ENCODE results near the gene BBS4.
A peak's percentile ranks its signal among the peaks of the same experiment; 100 is the strongest.

The BBS4 gene

DNA sequence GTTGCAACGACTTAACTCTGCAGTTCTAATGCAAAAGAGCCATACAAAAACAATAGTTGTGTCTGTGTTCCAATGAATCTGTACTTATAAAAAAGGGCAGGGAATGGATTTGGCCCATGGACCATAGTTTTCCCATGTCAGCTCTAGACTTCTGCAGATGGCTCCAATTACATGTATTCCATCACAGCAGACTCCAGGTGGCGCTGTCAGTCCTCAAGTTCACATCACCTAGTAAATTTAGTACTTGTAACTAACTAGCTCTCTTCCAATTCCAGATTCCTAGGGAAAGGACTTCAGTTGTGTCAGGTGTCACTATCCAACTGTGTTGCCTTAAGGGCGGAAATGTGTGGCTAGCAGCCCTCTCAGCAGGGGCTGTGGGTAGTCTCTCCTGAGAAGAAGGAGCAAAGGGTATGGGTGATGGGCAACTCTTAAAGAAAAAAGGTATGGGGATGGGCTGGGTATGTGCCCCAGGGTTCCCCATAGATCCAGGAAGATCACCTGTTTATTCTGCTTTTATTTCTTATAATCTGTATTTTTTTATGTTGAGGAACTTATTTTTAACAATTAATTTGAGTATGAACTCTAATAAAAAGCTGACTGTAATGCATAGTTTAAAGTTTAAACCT lies 36.2 kb downstream of the BBS4 start:
- Histone ChIP-seq H3K4me1 (ENCODE audit: control insufficient read depth, insufficient read depth, low read length) (no peaks in the 10 kb centered on the region), H3K27ac (ENCODE audit: extremely low read depth, low read depth, low read length) (no peak overlapping the region), H3K9me3 (ENCODE audit: control insufficient read depth, insufficient read depth, low read depth, low read length) (no peaks in the 10 kb centered on the region), H3K36me3 (ENCODE audit: control insufficient read depth in 2 of 2, insufficient read depth in 1 of 2, low read length in 2 of 2) (peaks cover 3 to 10% of the 10 kb centered on the region in 2 experiments), H3K4me3 (ENCODE audit: low read depth, low read length) (no peak overlapping the region)
- TF ChIP-seq ZNF211 (tag by site-specific recombination; IDR thresholded peaks at IDR 0.05; ENCODE audit: low read depth) (no peak), ZNF10 (tag by site-specific recombination; IDR thresholded peaks at IDR 0.05) (0 out of 2 replicates have a peak, but pooled peaks have one; percentile 40), ZNF658 (tag by site-specific recombination; IDR thresholded peaks at IDR 0.05) (no peak), ZNF843 (tag by site-specific recombination; IDR thresholded peaks at IDR 0.05) (no peak), ZNF600 (tag by site-specific recombination; IDR thresholded peaks at IDR 0.05) (peak; percentile 76), ZNF549 (tag by site-specific recombination; IDR thresholded peaks at IDR 0.05) (no peak), SCRT2 (tag by site-specific recombination; IDR thresholded peaks at IDR 0.05) (no peak), SETDB1 (IDR thresholded peaks at IDR 0.05; ENCODE audit: insufficient read length, low read length) (no peak), ZNF830 (tag by site-specific recombination; IDR thresholded peaks at IDR 0.05; ENCODE audit: low read depth) (no peak), ZNF654 (tag by site-specific recombination; IDR thresholded peaks at IDR 0.05; ENCODE audit: low read depth) (peak; percentile 77), ZNF2 (tag by site-specific recombination; IDR thresholded peaks at IDR 0.05) (peak; percentile 75; the same call in 1 of the 2 replicates)
- TF ChIP-seq, protein P1, sequence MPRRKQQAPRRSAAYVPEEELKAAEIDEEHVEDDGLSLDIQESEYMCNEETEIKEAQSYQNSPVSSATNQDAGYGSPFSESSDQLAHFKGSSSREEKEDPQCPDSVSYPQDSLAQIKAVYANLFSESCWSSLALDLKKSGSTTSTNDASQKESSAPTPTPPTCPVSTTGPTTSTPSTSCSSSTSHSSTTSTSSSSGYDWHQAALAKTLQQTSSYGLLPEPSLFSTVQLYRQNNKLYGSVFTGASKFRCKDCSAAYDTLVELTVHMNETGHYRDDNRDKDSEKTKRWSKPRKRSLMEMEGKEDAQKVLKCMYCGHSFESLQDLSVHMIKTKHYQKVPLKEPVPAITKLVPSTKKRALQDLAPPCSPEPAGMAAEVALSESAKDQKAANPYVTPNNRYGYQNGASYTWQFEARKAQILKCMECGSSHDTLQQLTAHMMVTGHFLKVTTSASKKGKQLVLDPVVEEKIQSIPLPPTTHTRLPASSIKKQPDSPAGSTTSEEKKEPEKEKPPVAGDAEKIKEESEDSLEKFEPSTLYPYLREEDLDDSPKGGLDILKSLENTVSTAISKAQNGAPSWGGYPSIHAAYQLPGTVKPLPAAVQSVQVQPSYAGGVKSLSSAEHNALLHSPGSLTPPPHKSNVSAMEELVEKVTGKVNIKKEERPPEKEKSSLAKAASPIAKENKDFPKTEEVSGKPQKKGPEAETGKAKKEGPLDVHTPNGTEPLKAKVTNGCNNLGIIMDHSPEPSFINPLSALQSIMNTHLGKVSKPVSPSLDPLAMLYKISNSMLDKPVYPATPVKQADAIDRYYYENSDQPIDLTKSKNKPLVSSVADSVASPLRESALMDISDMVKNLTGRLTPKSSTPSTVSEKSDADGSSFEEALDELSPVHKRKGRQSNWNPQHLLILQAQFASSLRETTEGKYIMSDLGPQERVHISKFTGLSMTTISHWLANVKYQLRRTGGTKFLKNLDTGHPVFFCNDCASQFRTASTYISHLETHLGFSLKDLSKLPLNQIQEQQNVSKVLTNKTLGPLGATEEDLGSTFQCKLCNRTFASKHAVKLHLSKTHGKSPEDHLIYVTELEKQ (tag by site-specific recombination; IDR thresholded peaks at IDR 0.05; ENCODE audit: borderline replicate concordance) = no peak
- TF ChIP-seq, protein P2, sequence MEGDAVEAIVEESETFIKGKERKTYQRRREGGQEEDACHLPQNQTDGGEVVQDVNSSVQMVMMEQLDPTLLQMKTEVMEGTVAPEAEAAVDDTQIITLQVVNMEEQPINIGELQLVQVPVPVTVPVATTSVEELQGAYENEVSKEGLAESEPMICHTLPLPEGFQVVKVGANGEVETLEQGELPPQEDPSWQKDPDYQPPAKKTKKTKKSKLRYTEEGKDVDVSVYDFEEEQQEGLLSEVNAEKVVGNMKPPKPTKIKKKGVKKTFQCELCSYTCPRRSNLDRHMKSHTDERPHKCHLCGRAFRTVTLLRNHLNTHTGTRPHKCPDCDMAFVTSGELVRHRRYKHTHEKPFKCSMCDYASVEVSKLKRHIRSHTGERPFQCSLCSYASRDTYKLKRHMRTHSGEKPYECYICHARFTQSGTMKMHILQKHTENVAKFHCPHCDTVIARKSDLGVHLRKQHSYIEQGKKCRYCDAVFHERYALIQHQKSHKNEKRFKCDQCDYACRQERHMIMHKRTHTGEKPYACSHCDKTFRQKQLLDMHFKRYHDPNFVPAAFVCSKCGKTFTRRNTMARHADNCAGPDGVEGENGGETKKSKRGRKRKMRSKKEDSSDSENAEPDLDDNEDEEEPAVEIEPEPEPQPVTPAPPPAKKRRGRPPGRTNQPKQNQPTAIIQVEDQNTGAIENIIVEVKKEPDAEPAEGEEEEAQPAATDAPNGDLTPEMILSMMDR (tag by site-specific recombination; IDR thresholded peaks at IDR 0.05) = peak; percentile 69
- TF ChIP-seq, protein P3, sequence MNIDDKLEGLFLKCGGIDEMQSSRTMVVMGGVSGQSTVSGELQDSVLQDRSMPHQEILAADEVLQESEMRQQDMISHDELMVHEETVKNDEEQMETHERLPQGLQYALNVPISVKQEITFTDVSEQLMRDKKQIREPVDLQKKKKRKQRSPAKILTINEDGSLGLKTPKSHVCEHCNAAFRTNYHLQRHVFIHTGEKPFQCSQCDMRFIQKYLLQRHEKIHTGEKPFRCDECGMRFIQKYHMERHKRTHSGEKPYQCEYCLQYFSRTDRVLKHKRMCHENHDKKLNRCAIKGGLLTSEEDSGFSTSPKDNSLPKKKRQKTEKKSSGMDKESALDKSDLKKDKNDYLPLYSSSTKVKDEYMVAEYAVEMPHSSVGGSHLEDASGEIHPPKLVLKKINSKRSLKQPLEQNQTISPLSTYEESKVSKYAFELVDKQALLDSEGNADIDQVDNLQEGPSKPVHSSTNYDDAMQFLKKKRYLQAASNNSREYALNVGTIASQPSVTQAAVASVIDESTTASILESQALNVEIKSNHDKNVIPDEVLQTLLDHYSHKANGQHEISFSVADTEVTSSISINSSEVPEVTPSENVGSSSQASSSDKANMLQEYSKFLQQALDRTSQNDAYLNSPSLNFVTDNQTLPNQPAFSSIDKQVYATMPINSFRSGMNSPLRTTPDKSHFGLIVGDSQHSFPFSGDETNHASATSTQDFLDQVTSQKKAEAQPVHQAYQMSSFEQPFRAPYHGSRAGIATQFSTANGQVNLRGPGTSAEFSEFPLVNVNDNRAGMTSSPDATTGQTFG (tag by site-specific recombination; IDR thresholded peaks at IDR 0.05; ENCODE audit: borderline replicate concordance) = no peak
- TF ChIP-seq, protein P4, sequence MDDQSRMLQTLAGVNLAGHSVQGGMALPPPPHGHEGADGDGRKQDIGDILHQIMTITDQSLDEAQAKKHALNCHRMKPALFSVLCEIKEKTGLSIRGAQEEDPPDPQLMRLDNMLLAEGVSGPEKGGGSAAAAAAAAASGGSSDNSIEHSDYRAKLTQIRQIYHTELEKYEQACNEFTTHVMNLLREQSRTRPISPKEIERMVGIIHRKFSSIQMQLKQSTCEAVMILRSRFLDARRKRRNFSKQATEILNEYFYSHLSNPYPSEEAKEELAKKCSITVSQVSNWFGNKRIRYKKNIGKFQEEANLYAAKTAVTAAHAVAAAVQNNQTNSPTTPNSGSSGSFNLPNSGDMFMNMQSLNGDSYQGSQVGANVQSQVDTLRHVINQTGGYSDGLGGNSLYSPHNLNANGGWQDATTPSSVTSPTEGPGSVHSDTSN (CRISPR knock-in tag; IDR thresholded peaks at IDR 0.05) = no peak
- POLR2A ChIA-PET = interaction anchor here (1.5 kb wide), 1 partner anchor 21 kb away, joined by 3 read pairs; no protein-coding TSS in a partner anchor
- CTCF ChIA-PET = interaction anchor here (0.6 to 3.6 kb wide), 61 partner anchors 9 to 1770 kb away, joined by 3 to 73 read pairs (median 4); partner anchors contain the start of genes ADPGK, BBS4 and HIGD2B

DNA sequence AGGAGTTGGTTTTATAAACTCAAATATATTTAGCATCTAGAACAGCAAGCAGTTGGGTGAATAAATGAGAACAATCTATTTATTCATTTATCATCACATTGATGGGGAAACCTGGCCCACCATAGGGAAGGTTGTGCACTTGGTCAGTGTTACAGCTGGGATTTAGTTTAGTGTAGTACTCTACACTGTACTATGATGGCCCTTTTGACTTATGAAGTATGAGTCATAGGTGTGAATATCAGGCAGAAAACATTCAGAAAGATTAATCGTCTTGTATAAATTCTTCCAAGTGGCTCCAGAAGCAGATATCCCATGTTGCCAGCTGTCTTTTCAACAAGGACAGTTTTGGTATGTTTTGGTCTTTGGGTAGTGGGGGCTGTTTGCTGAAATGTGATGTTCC lies 38.0 kb downstream of the BBS4 start:
- Histone ChIP-seq H3K9me3 (ENCODE audit: control insufficient read depth, insufficient read depth, low read depth, low read length) (no peaks in the 10 kb centered on the region), H3K4me3 (ENCODE audit: low read depth, low read length) (no peak overlapping the region), H3K36me3 (ENCODE audit: control insufficient read depth in 2 of 2, insufficient read depth in 1 of 2, low read length in 2 of 2) (peaks cover 3 to 7% of the 10 kb centered on the region in 2 experiments), H3K4me1 (ENCODE audit: control insufficient read depth, insufficient read depth, low read length) (no peaks in the 10 kb centered on the region), H3K27ac (ENCODE audit: extremely low read depth, low read depth, low read length) (no peak overlapping the region)
- ChIA-PET POLR2A (no interaction called here), CTCF (interaction anchor here (0.6 to 3.6 kb wide), 13 partner anchors 9 to 1027 kb away, joined by 3 to 73 read pairs (median 4); no protein-coding TSS in a partner anchor)
- TF ChIP-seq ZNF248 (tag by site-specific recombination; IDR thresholded peaks at IDR 0.05) = no peak
- TF ChIP-seq ZNF433 (tag by site-specific recombination; IDR thresholded peaks at IDR 0.05; ENCODE audit: low read depth) = no peak
- no peak for TF ChIP-seq ZNF366 (tag by site-specific recombination; conservative IDR thresholded peaks at IDR 0.05)
- TF ChIP-seq ZNF416 (tag by site-specific recombination; IDR thresholded peaks at IDR 0.05) = no peak
- TF ChIP-seq ZIC2 (tag by site-specific recombination; IDR thresholded peaks at IDR 0.05) = no peak
- TF ChIP-seq, protein P5, sequence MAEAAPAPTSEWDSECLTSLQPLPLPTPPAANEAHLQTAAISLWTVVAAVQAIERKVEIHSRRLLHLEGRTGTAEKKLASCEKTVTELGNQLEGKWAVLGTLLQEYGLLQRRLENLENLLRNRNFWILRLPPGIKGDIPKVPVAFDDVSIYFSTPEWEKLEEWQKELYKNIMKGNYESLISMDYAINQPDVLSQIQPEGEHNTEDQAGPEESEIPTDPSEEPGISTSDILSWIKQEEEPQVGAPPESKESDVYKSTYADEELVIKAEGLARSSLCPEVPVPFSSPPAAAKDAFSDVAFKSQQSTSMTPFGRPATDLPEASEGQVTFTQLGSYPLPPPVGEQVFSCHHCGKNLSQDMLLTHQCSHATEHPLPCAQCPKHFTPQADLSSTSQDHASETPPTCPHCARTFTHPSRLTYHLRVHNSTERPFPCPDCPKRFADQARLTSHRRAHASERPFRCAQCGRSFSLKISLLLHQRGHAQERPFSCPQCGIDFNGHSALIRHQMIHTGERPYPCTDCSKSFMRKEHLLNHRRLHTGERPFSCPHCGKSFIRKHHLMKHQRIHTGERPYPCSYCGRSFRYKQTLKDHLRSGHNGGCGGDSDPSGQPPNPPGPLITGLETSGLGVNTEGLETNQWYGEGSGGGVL (tag by site-specific recombination; IDR thresholded peaks at IDR 0.05) = no peak
- no peak for TF ChIP-seq ZNF701 (tag by site-specific recombination; IDR thresholded peaks at IDR 0.05)
- no peak for TF ChIP-seq GFI1B (tag by site-specific recombination; IDR thresholded peaks at IDR 0.05)
- TF ChIP-seq ZNF596 (tag by site-specific recombination; IDR thresholded peaks at IDR 0.05) = no peak
- TF ChIP-seq ZNF560 (tag by site-specific recombination; IDR thresholded peaks at IDR 0.05; ENCODE audit: borderline replicate concordance) = no peak
